ENCODE results near the gene NPBWR2. TPM values are rescaled to one million over a fixed set of nuclear protein-coding genes. Genes with fewer than 3 reads are reported as not detected.
"Not testable (repeated sequence)": the region's sequence is repeated elsewhere in the genome, so short reads cannot be mapped to it uniquely, and the experiment has no call there.

Gene NPBWR2
- total RNA-seq, 1 donor from 2014 or later: not detected

GRCh38 chr20:64121586-64121985, 14.2 kb upstream of the NPBWR2 start:
- Mint-ChIP-seq H3K4me3 (ENCODE audit: unreplicated experiment) (no peak overlapping the region), H3K36me3 (ENCODE audit: low read depth, unreplicated experiment) (no peaks in the 10 kb centered on the region), H3K27ac (ENCODE audit: unreplicated experiment) (no peak overlapping the region), H3K4me1 (ENCODE audit: unreplicated experiment) (peaks cover 2% of the 10 kb centered on the region), H3K9me3 (ENCODE audit: unreplicated experiment) (no peaks in the 10 kb centered on the region), H3K27me3 (ENCODE audit: unreplicated experiment) (peaks cover 4% of the 10 kb centered on the region)
- no peak for DNase-seq (ENCODE audit: low spot score)
- TF ChIP-seq, protein P1, sequence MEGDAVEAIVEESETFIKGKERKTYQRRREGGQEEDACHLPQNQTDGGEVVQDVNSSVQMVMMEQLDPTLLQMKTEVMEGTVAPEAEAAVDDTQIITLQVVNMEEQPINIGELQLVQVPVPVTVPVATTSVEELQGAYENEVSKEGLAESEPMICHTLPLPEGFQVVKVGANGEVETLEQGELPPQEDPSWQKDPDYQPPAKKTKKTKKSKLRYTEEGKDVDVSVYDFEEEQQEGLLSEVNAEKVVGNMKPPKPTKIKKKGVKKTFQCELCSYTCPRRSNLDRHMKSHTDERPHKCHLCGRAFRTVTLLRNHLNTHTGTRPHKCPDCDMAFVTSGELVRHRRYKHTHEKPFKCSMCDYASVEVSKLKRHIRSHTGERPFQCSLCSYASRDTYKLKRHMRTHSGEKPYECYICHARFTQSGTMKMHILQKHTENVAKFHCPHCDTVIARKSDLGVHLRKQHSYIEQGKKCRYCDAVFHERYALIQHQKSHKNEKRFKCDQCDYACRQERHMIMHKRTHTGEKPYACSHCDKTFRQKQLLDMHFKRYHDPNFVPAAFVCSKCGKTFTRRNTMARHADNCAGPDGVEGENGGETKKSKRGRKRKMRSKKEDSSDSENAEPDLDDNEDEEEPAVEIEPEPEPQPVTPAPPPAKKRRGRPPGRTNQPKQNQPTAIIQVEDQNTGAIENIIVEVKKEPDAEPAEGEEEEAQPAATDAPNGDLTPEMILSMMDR (IDR thresholded peaks at IDR 0.05; ENCODE audit: unreplicated experiment): no peak

DNA sequence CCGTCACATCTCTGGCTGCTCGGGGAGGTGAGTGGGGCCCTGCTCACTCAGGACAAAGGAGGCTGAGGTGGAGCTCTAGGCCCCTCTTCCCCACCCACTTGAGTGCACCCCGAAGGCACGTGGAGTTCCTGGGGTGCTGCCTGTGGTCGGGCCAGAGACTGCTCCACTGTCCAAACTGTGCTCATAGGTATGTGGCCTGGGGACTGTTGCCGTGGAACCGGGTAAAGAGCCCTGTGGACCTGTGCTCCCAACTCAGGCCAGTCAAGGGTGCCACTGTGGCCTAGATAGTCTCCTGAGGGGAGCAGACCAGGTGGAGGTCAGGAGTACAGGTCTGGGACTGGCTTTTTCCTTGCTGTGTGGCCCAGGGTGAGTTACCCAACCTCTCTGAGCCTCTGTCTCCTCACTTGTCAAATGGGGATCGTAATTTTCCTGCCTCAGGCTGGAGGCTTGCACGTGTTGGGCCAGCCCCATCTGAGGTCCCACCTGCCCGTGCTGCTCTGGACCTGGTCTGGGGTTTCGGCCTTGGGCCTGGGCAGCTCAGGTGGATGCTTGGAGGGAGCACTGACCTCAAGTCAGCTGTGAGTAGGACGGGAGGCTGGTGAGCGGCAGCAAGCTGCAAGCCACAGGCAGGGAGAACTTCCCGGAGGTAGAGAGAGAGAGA, 12.4 kb upstream of the NPBWR2 start:
- no peak for DNase-seq (ENCODE audit: low spot score)
- H3K4me1 Mint-ChIP-seq (ENCODE audit: unreplicated experiment): peaks cover 2% of the 10 kb centered on the region
- no peak overlapping the region for H3K4me3 Mint-ChIP-seq (ENCODE audit: unreplicated experiment)
- TF ChIP-seq, protein P1 (IDR thresholded peaks at IDR 0.05; ENCODE audit: unreplicated experiment): no peak
- no peaks in the 10 kb centered on the region for H3K9me3 Mint-ChIP-seq (ENCODE audit: unreplicated experiment)
- peaks cover 6% of the 10 kb centered on the region for H3K27me3 Mint-ChIP-seq (ENCODE audit: unreplicated experiment)
- H3K36me3 Mint-ChIP-seq (ENCODE audit: low read depth, unreplicated experiment): no peaks in the 10 kb centered on the region
- H3K27ac Mint-ChIP-seq (ENCODE audit: unreplicated experiment): no peak overlapping the region

DNA sequence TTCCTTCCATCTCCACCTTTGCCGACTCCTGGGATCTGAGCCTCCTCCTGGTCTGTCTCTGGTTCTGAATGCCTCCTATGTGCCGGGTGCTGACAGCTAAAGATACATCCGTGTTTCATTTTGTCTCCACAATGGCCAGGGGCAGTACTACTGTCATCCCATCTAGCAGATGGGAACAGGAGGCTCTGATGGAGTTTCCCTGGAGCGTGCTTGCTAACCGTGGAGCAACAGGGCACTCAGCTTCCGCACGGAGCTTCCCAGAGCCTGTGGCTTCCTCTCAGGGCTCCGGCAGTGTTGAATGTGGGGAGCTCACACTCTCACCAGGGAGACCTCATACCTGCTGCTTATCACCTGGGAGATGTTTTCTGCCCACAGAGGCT, 11.9 kb upstream of the NPBWR2 start:
- H3K27me3 Mint-ChIP-seq (ENCODE audit: unreplicated experiment): peaks cover 6% of the 10 kb centered on the region
- TF ChIP-seq, protein P1 (IDR thresholded peaks at IDR 0.05; ENCODE audit: unreplicated experiment): no peak
- H3K36me3 Mint-ChIP-seq (ENCODE audit: low read depth, unreplicated experiment): no peaks in the 10 kb centered on the region
- no peak overlapping the region for H3K27ac Mint-ChIP-seq (ENCODE audit: unreplicated experiment)
- no peaks in the 10 kb centered on the region for H3K9me3 Mint-ChIP-seq (ENCODE audit: unreplicated experiment)
- peaks cover 2% of the 10 kb centered on the region for H3K4me1 Mint-ChIP-seq (ENCODE audit: unreplicated experiment)
- no peak overlapping the region for H3K4me3 Mint-ChIP-seq (ENCODE audit: unreplicated experiment)
- no peak for DNase-seq (ENCODE audit: low spot score)

DNA sequence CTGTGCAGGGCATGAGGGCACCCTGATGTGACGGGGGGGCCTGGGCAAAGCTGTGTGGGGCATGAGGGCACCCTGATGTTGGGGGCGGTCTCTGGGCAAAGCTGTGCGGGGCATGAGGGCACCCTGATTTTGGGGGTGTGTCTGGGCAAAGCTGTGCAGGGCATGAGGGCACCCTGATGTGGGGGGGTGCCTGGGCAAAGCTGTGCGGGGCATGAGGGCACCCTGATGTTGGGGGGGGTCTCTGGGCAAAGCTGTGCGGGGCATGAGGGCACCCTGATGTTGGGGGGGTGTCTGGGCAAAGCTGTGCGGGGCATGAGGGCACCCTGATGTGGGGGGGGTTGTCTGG, 10.0 kb upstream of the NPBWR2 start:
- H3K9me3 Mint-ChIP-seq (ENCODE audit: unreplicated experiment); H3K27me3 Mint-ChIP-seq (ENCODE audit: unreplicated experiment); H3K36me3 Mint-ChIP-seq (ENCODE audit: low read depth, unreplicated experiment); DNase-seq (ENCODE audit: low spot score); H3K4me1 Mint-ChIP-seq (ENCODE audit: unreplicated experiment); H3K27ac Mint-ChIP-seq (ENCODE audit: unreplicated experiment); H3K4me3 Mint-ChIP-seq (ENCODE audit: unreplicated experiment): not testable (repeated sequence)

DNA sequence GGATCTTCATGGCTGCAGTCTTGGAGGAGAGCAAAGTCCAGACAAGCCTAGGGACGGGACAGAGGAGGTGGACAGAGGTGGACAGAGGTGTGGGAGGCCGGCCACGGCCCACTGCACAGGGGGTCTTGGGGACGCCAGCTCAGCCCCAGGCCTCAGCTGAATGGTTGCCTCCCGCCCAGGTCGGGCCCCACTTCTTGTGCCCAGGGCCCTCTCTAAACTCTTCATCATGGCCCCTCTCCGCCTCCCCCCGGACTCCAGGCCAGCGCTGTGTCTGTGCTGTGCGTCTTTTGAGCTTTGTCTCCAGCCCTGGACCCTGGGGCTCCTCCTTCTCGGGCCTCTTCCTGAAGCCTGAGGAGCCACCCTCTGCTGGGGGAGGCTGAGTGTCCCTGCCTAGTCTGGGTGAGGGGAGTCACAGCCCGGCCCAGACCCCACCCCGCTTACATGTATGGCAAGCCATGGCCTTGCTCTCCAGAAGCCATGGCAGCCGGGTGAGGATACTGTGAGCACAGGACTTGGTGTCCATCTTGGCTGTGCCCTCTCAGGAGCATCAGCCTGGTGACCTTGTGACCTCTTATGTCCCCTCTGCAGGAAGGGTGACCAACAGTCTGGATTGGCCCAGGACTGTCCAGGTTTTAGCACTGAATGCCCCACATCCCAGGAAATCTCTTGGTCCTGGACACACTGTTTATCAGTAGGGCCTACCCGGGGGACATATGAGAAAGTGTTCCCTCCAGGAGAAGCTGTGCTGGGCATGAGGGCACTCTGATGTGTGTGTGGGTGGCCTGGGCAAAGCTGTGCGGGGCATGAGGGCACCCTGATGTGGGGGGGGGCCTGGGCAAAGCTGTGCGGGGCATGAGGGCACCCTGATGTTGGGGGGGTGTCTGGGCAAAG, 9.4 kb upstream of the NPBWR2 start:
- no peak for DNase-seq (ENCODE audit: low spot score)
- H3K27ac Mint-ChIP-seq (ENCODE audit: unreplicated experiment): no peak overlapping the region
- H3K4me3 Mint-ChIP-seq (ENCODE audit: unreplicated experiment): no peak overlapping the region

More for the DNA sequence above, 9.4 kb upstream of the NPBWR2 start:
- Mint-ChIP-seq H3K9me3 (ENCODE audit: unreplicated experiment) (no peaks in the 10 kb centered on the region), H3K4me1 (ENCODE audit: unreplicated experiment) (peaks cover 2% of the 10 kb centered on the region), H3K36me3 (ENCODE audit: low read depth, unreplicated experiment) (no peaks in the 10 kb centered on the region), H3K27me3 (ENCODE audit: unreplicated experiment) (peaks cover 6% of the 10 kb centered on the region)
- TF ChIP-seq, protein P1 (IDR thresholded peaks at IDR 0.05; ENCODE audit: unreplicated experiment): no peak

Measured in endothelial cell (in vitro differentiated cells).